Hepatocyte (in vitro differentiated cells): ENCODE results near the gene DGKI. TPM values are rescaled to one million over a fixed set of nuclear protein-coding genes. Genes with fewer than 3 reads are reported as not detected.

Experiments used
- DNase-seq: peaks from one replicate; pipeline ENCODE4 v3.0.0-alpha.2; 2016; ENCODE audit warnings: low spot score
- H2AFZ ChIP-seq: fragments of 200-600 bp; sonication (generic); 2 replicates; pipeline ENCODE4 v1.6.0; 2016; ENCODE audit warnings: antibody characterized with exemption, mild to moderate bottlenecking
- H3K27ac ChIP-seq: fragments of 200-600 bp; sonication (generic); 2 replicates; pipeline ENCODE4 v1.5.1; 2016; ENCODE audit warnings: mild to moderate bottlenecking
- H3K27me3 ChIP-seq: fragments of 200-600 bp; sonication (generic); 2 replicates; pipeline ENCODE4 v1.6.1; 2016
- H3K36me3 ChIP-seq: fragments of 200-600 bp; sonication (generic); replicated peaks from 2 replicates; pipeline ENCODE4 v1.5.1; 2016; ENCODE audit warnings: low read depth; ENCODE audit not compliant: insufficient read depth
- H3K4me1 ChIP-seq: fragments of 200-600 bp; sonication (generic); 2 replicates; pipeline ENCODE4 v1.5.1; 2016; ENCODE audit warnings: mild to moderate bottlenecking, moderate library complexity; ENCODE audit not compliant: insufficient read depth
- H3K4me2 ChIP-seq: fragments of 200-600 bp; sonication (generic); 2 replicates; pipeline ENCODE4 v1.6.0; 2016
- H3K4me3 ChIP-seq: fragments of 200-600 bp; sonication (generic); 2 replicates; pipeline ENCODE4 v1.5.1; 2016; ENCODE audit warnings: mild to moderate bottlenecking
- H3K79me2 ChIP-seq: fragments of 200-600 bp; sonication (generic); 2 replicates; pipeline ENCODE4 v1.6.0; 2017; ENCODE audit warnings: mild to moderate bottlenecking
- H3K9me2 ChIP-seq: fragments of 200-600 bp; sonication (generic); replicated peaks from 2 replicates; pipeline ENCODE4 v1.6.0; 2017; ENCODE audit warnings: mild to moderate bottlenecking; ENCODE audit not compliant: insufficient read depth
- H3K9me3 ChIP-seq: fragments of 200-600 bp; sonication (generic); 2 replicates; pipeline ENCODE4 v1.5.1; 2016; ENCODE audit warnings: low read depth, mild to moderate bottlenecking
- H4K20me1 ChIP-seq: fragments of 200-600 bp; sonication (generic); 2 replicates; pipeline ENCODE4 v1.6.0; 2016; ENCODE audit warnings: mild to moderate bottlenecking; ENCODE audit not compliant: insufficient read depth, poor library complexity, severe bottlenecking
- EZH2 ChIP-seq: fragments of 200-600 bp; sonication (generic); IDR thresholded peaks from 2 replicates; pipeline ENCODE4 v1.6.1; 2016; ENCODE audit warnings: antibody characterized with exemption, mild to moderate bottlenecking, borderline replicate concordance
- EZH2phosphoT487 ChIP-seq: fragments of 200-600 bp; sonication (generic); IDR thresholded peaks from one replicate; pipeline ENCODE4 v1.6.1; 2018; ENCODE audit warnings: antibody characterized with exemption, mild to moderate bottlenecking, low read depth, moderate library complexity; ENCODE audit not compliant: unreplicated experiment, severe bottlenecking
- WGBS: methylation state at CpG from one replicate; pipeline ENCODE4 v1.1.6; 2016; ENCODE audit warnings: low lambda C conversion rate; ENCODE audit errors: missing lambda C conversion rate; 5-methylcytosine and 5-hydroxymethylcytosine counted together
- polyA plus RNA-seq: library from polyadenylated mRNA; unstranded; fragments of >200 nt; fragmentation: Nextera tagmentation; extraction: Ambion mirVana; gene quantifications from 2 replicates; pipeline ENCODE4 v1.2.1, GENCODE V29; 2016
- total RNA-seq: library from RNA; depleted of rRNA; stranded (reverse); fragments of >200 nt; gene quantifications from 2 replicates; pipeline ENCODE4 v1.2.3, GENCODE V29; 2014
- TF ChIP-seq, protein P1 (sequence below): fragments of 200-600 bp; sonication (generic); IDR thresholded peaks from 2 replicates; pipeline ENCODE4 v1.5.1; 2016; ENCODE audit warnings: antibody characterized with exemption, mild to moderate bottlenecking; ENCODE audit not compliant: poor library complexity

The DGKI gene
- total and polyA plus RNA-seq, 2 experiments from 2014 or later: 0.47 to 1.8 TPM

DNA sequence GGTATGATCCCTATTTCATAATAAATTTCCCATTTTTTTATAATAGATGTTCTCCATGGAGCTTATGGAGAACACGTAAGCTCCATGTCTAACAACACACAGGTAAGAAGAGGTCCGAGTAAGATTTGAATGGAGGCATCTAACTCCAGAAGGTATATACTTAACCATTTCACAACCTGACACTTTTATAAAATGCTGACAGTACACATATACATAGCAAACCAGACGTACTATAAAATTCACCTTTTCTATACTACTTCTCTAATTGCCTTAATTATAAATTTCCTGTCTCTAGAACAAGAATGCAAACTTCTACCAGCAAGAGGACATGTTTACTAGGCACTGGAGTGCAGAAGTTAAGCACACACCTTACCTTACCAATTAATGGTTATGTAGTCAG lies 151.3 kb downstream of the DGKI start:
- no peak overlapping the region for H2AFZ ChIP-seq
- no peaks in the 10 kb centered on the region for H3K9me2 ChIP-seq
- H3K4me3 ChIP-seq: no peak overlapping the region
- no peak overlapping the region for H3K4me2 ChIP-seq
- no peaks in the 10 kb centered on the region for H3K9me3 ChIP-seq
- no peaks in the 10 kb centered on the region for H3K79me2 ChIP-seq
- no peak overlapping the region for H3K27ac ChIP-seq
- peaks cover 29% of the 10 kb centered on the region for H3K27me3 ChIP-seq
- 77% methylated on average over 3 of the region's 3 CpGs for WGBS
- H3K36me3 ChIP-seq: no peaks in the 10 kb centered on the region
- no peaks in the 10 kb centered on the region for H4K20me1 ChIP-seq
- no peak for TF ChIP-seq EZH2
- TF ChIP-seq, protein P1, sequence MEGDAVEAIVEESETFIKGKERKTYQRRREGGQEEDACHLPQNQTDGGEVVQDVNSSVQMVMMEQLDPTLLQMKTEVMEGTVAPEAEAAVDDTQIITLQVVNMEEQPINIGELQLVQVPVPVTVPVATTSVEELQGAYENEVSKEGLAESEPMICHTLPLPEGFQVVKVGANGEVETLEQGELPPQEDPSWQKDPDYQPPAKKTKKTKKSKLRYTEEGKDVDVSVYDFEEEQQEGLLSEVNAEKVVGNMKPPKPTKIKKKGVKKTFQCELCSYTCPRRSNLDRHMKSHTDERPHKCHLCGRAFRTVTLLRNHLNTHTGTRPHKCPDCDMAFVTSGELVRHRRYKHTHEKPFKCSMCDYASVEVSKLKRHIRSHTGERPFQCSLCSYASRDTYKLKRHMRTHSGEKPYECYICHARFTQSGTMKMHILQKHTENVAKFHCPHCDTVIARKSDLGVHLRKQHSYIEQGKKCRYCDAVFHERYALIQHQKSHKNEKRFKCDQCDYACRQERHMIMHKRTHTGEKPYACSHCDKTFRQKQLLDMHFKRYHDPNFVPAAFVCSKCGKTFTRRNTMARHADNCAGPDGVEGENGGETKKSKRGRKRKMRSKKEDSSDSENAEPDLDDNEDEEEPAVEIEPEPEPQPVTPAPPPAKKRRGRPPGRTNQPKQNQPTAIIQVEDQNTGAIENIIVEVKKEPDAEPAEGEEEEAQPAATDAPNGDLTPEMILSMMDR: no peak
- no peak for TF ChIP-seq EZH2phosphoT487
- H3K4me1 ChIP-seq: no peaks in the 10 kb centered on the region
- no peak for DNase-seq

DNA sequence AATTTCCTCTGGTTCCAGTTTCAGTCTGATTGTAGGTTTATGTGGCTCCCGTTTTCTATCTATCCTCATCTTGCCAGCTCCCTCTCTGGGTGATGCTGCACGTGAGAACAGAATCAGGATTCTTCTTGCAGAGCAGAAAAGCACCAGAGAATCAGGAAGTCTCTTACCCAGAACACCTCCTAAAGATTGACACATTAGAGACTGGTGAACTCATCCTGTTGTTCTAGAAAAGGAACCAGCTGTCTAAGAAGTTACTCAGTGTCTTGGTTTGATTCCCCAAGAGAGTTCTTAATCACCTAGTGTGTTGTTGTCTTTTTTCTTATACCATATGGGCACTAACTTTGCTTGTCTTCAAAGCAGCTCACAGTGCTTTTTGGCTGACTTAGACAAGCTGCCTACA lies 152.4 kb downstream of the DGKI start:
- no peak overlapping the region for H3K27ac ChIP-seq
- no peak overlapping the region for H3K4me2 ChIP-seq
- no peaks in the 10 kb centered on the region for H3K79me2 ChIP-seq
- H4K20me1 ChIP-seq: no peaks in the 10 kb centered on the region
- TF ChIP-seq, protein P1: no peak
- no peak for TF ChIP-seq EZH2
- TF ChIP-seq EZH2phosphoT487: no peak
- no peaks in the 10 kb centered on the region for H3K36me3 ChIP-seq
- peaks cover 32% of the 10 kb centered on the region for H3K27me3 ChIP-seq
- no peak for DNase-seq
- no peaks in the 10 kb centered on the region for H3K4me1 ChIP-seq
- 68% methylated on average over 2 of the region's 2 CpGs for WGBS
- no peak overlapping the region for H2AFZ ChIP-seq
- H3K4me3 ChIP-seq: no peak overlapping the region
- no peaks in the 10 kb centered on the region for H3K9me3 ChIP-seq
- no peaks in the 10 kb centered on the region for H3K9me2 ChIP-seq

DNA sequence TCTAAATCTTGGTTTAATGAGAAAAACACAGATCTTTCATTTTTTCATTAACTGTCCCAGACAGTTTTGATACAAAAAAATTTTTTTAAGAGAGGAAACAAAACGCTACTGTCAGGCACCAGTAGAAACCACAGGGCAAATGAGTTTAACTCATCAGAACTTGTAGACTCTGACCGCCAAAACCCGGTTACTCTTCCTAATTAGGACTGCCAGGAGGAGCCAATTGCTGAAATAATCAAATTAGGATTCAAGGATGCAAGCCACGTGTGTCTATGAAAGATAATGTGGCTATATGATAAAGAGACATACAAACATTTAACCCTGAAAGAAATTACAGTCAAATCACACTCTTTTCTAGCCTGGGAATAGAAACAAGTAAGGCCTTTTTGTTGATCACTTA lies 154.4 kb downstream of the DGKI start:
- no peaks in the 10 kb centered on the region for H3K9me2 ChIP-seq
- H3K27me3 ChIP-seq: peaks cover 47% of the 10 kb centered on the region
- H2AFZ ChIP-seq: no peak overlapping the region
- 79% methylated on average over 4 of the region's 4 CpGs for WGBS
- H3K4me3 ChIP-seq: no peak overlapping the region
- DNase-seq: no peak
- H3K4me2 ChIP-seq: no peak overlapping the region
- H3K27ac ChIP-seq: no peak overlapping the region
- TF ChIP-seq, protein P1: no peak
- TF ChIP-seq EZH2phosphoT487 (no peak), EZH2 (no peak)
- H3K4me1 ChIP-seq: no peaks in the 10 kb centered on the region
- no peaks in the 10 kb centered on the region for H3K36me3 ChIP-seq
- no peaks in the 10 kb centered on the region for H3K9me3 ChIP-seq
- no peaks in the 10 kb centered on the region for H4K20me1 ChIP-seq
- no peaks in the 10 kb centered on the region for H3K79me2 ChIP-seq

DNA sequence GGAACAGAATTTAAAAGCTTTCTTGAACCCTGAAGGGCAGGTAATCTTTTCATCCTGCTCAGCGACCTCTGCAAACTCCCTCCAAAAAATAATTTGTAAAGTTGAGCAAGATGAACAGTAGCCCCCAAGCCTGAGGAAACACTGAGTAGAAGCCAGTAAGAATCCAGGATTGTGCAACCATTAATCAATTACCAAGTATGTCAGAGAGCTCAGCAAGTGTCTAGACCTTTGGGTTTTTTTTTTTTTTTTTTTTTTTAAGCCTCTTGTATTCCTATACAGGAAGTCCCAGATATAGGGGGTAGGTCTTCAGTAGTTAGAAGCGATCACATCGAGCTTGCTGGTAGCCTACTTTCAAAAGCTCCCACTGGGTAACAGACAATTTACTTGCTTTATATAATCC lies 155.2 kb downstream of the DGKI start:
- WGBS: 95% methylated on average over 3 of the region's 3 CpGs
- Histone ChIP-seq H4K20me1 (no peaks in the 10 kb centered on the region), H3K9me3 (no peaks in the 10 kb centered on the region), H3K4me2 (no peak overlapping the region), H3K79me2 (no peaks in the 10 kb centered on the region), H2AFZ (no peak overlapping the region), H3K9me2 (no peaks in the 10 kb centered on the region), H3K4me1 (no peaks in the 10 kb centered on the region), H3K4me3 (no peak overlapping the region), H3K27me3 (peaks cover 50% of the 10 kb centered on the region), H3K36me3 (no peaks in the 10 kb centered on the region), H3K27ac (no peak overlapping the region)
- no peak for TF ChIP-seq EZH2
- TF ChIP-seq, protein P1: no peak
- no peak for TF ChIP-seq EZH2phosphoT487
- DNase-seq: no peak
